K562 (cell line): ENCODE results near the gene ANO9. TPM values are rescaled to one million over a fixed set of nuclear protein-coding genes. Genes with fewer than 3 reads are reported as not detected.

ENCODE experiments used
- CBX1 ChIP-seq: sonication (generic); IDR thresholded peaks from 2 replicates; pipeline ENCODE4 v1.6.1; 2016; ENCODE audit warnings: antibody characterized with exemption, low read depth, mild to moderate bottlenecking
- DNMT1 ChIP-seq: fragments of 450-650 bp; IDR thresholded peaks from 2 replicates; pipeline ENCODE4 v1.6.1; 2016; ENCODE audit warnings: antibody characterized with exemption, mild to moderate bottlenecking
- GATAD2A ChIP-seq: fragments of 450-650 bp; IDR thresholded peaks from 2 replicates; pipeline ENCODE4 v1.6.1; 2017
- MIER1 ChIP-seq: fragments of 450-650 bp; IDR thresholded peaks from 2 replicates; pipeline ENCODE4 v1.6.1; 2016; ENCODE audit warnings: antibody characterized with exemption, mild to moderate bottlenecking, low read depth
- TCF3 ChIP-seq: sonication (generic); formaldehyde crosslinking; IDR thresholded peaks from 2 replicates; pipeline ENCODE4 v1.4.0; 2020; ENCODE audit warnings: mild to moderate bottlenecking, missing genetic modification reagents
- TCF7 ChIP-seq: sonication (generic); IDR thresholded peaks from 2 replicates; pipeline ENCODE4 v1.6.1; 2016; ENCODE audit warnings: antibody characterized with exemption, borderline replicate concordance
- ZBTB1 ChIP-seq: sonication (generic); formaldehyde crosslinking; IDR thresholded peaks from 2 replicates; pipeline ENCODE4 v1.8.1; 2023; ENCODE audit warnings: missing genetic modification reagents, low read depth, mild to moderate bottlenecking, borderline replicate concordance
- ZBTB7A ChIP-seq: IDR thresholded peaks from 2 replicates; pipeline ENCODE4 v1.6.1; 2011; ENCODE audit warnings: low read depth, mild to moderate bottlenecking, low read length, moderate library complexity, borderline replicate concordance; ENCODE audit not compliant: control insufficient read depth
- ZNF165 ChIP-seq: fragments of 250-450 bp; sonication (Bioruptor Pico); IDR thresholded peaks from 2 replicates; pipeline ENCODE4 v1.4.0; 2020; ENCODE audit warnings: borderline replicate concordance
- ZNF696 ChIP-seq: fragments of 250-450 bp; sonication (Bioruptor Pico); conservative IDR thresholded peaks from 2 replicates; pipeline ENCODE4 v1.4.0; 2020; ENCODE audit warnings: mild to moderate bottlenecking, moderate library complexity
- polyA plus RNA-seq, 8 experiments: library from polyadenylated mRNA; depleted of rRNA in 4 of 8; stranded (reverse) in 5 of 8; unstranded in 3 of 8; fragments of >200 nt; fragmentation: Nextera tagmentation in 2 of 8; fragmentation: Illumina TruSeq in 1 of 8; extraction: Ambion mirVana in 2 of 8; extraction: Trizol in 1 of 8; gene quantifications; 2 replicates each; pipeline versions ENCODE4 v1.2.1 to v1.2.3, GENCODE V29; 2011 to 2014; ENCODE audit warnings: inconsistent platforms in 1 of 8, missing spikeins in 1 of 8
- total RNA-seq, 7 experiments: library from RNA; depleted of rRNA in 6 of 7; stranded (reverse); fragments of >200 nt in 6 of 7; fragmentation: Illumina TruSeq in 2 of 7; extraction: Trizol in 2 of 7; gene quantifications; 2 replicates each; pipeline versions ENCODE4 v1.2.1 to v1.2.3, GENCODE V29; 2011 to 2021; ENCODE audit warnings: low replicate concordance in 1 of 7
- TF ChIP-seq, protein P1 (sequence below), 2 experiments: IDR thresholded peaks in 1 of 2; conservative IDR thresholded peaks in 1 of 2; 2 replicates each; pipeline ENCODE4 v1.6.1; 2016; ENCODE audit warnings: low read depth in 2 of 2, mild to moderate bottlenecking in 1 of 2, missing compliant biosample characterization in 1 of 2, missing genetic modification characterization in 1 of 2, moderate library complexity in 1 of 2

ANO9 gene
- total and polyA plus RNA-seq, 9 of the 15 experiments (the other 6 are each of a cell fraction or from before 2014, with no cell fraction given): 0.20 to 14.5 (median 4.5) TPM

GRCh38 chr11:371716-372590 lies 69.9 kb downstream of the ANO9 start (continued):
- TF ChIP-seq ZNF165 (CRISPR knock-in tag) (no peak), GATAD2A (no peak), TCF3 (no peak), CBX1 (no peak), ZNF696 (no peak), ZBTB7A (no peak), TCF7 (no peak), ZBTB1 (CRISPR knock-in tag) (no peak), MIER1 (no peak), DNMT1 (no peak)
- TF ChIP-seq, protein P1, sequence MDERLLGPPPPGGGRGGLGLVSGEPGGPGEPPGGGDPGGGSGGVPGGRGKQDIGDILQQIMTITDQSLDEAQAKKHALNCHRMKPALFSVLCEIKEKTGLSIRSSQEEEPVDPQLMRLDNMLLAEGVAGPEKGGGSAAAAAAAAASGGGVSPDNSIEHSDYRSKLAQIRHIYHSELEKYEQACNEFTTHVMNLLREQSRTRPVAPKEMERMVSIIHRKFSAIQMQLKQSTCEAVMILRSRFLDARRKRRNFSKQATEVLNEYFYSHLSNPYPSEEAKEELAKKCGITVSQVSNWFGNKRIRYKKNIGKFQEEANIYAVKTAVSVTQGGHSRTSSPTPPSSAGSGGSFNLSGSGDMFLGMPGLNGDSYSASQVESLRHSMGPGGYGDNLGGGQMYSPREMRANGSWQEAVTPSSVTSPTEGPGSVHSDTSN (CRISPR knock-in tag; IDR thresholded peaks at IDR 0.05; ENCODE audit: low read depth): no peak
- TF ChIP-seq, protein P1 (tag; conservative IDR thresholded peaks at IDR 0.05; ENCODE audit: low read depth): no peak
- TF ChIP-seq, all 486 proteins: peak for 0
